Endothelial cell of umbilical vein (primary cell): ENCODE results near the gene TSPAN4. TPM values are rescaled to one million over a fixed set of nuclear protein-coding genes. Genes with fewer than 3 reads are reported as not detected.

Source experiments
- BruUV-seq: library from RNA; stranded (reverse); fragments of 400-500 nt; replicated peaks from 2 replicates; lab custom pipeline; 2021; lab: Mats Ljungman, UMichigan
- CTCF ChIA-PET: fragments of 300-600, 350-600 bp; sonication (Branson Sonifier 250); formaldehyde crosslinking; loops from one replicate; lab custom pipeline; 2021; ENCODE audit warnings: antibody characterized with exemption, inconsistent platforms; lab: Charles Lee
- POLR2A ChIA-PET: fragments of 300-600, 350-600 bp; sonication (Branson Sonifier 250); formaldehyde crosslinking; loops from one replicate; lab custom pipeline; 2021; ENCODE audit warnings: antibody characterized with exemption, inconsistent platforms; lab: Charles Lee
- DNase-seq: peaks from one replicate; pipeline ENCODE4 v3.0.0-alpha.2; 2011; ENCODE audit warnings: low read depth, low spot score
- FAIRE-seq: peaks from 2 replicates; lab custom pipeline; 2011; peaks lifted over from hg19 to GRCh38; lab: Jason Lieb, UNC
- H2AFZ ChIP-seq: 2 replicates; pipeline ENCODE4 v1.6.0; 2012; ENCODE audit warnings: low read depth, low read length, control low read depth, inconsistent platforms
- H3K27ac ChIP-seq: 2 replicates; pipeline ENCODE4 v1.5.1; 2011; ENCODE audit warnings: low read depth, mild to moderate bottlenecking, control low read depth, low read length, moderate library complexity; ENCODE audit not compliant: insufficient read depth
- H3K27me3 ChIP-seq, 2 experiments: 2 replicates each; pipeline versions ENCODE4 v1.6.0 to v1.6.1; 2011; ENCODE audit warnings: low read length in 2 of 2, mixed read lengths in 1 of 2; ENCODE audit not compliant: control insufficient read depth in 2 of 2, insufficient read depth in 2 of 2
- H3K36me3 ChIP-seq, 2 experiments: 2 replicates in 1 of 2; 3 replicates in 1 of 2; pipeline ENCODE4 v1.5.1; 2011; ENCODE audit warnings: low read length in 2 of 2, mild to moderate bottlenecking in 1 of 2, moderate library complexity in 1 of 2; ENCODE audit not compliant: control insufficient read depth in 2 of 2, insufficient read depth in 2 of 2; ENCODE audit errors: extremely low read depth in 1 of 2
- H3K4me1 ChIP-seq: 3 replicates; pipeline ENCODE4 v1.5.1; 2011; ENCODE audit warnings: mild to moderate bottlenecking, low read length; ENCODE audit not compliant: control insufficient read depth, insufficient read depth; ENCODE audit errors: extremely low read depth
- H3K4me2 ChIP-seq: 2 replicates; pipeline ENCODE4 v1.6.1; 2011; ENCODE audit warnings: low read length, control low read depth, mixed read lengths; ENCODE audit not compliant: insufficient read depth
- H3K4me3 ChIP-seq, 3 experiments: fragments of 200-600 bp in 1 of 3; sonication (generic), shearing (Covaris generic) in 1 of 3; replicated peaks in 1 of 3; 2 replicates each; pipeline ENCODE4 v1.5.1; 2011 to 2016; ENCODE audit warnings: control low read depth in 3 of 3, low read length in 3 of 3, mild to moderate bottlenecking in 2 of 3, inconsistent platforms in 1 of 3, low read depth in 1 of 3, moderate library complexity in 1 of 3; ENCODE audit not compliant: insufficient read depth in 1 of 3
- H3K79me2 ChIP-seq: 2 replicates; pipeline ENCODE4 v1.6.0; 2012; ENCODE audit warnings: low read length, inconsistent platforms; ENCODE audit not compliant: control insufficient read depth, insufficient read depth
- H3K9ac ChIP-seq: replicated peaks from 2 replicates; pipeline ENCODE3; 2011; ENCODE audit warnings: low read length, control low read depth; ENCODE audit not compliant: insufficient read depth; ENCODE audit errors: extremely low read depth
- H3K9me1 ChIP-seq: replicated peaks from 3 replicates; pipeline ENCODE4 v1.6.0; 2011; ENCODE audit warnings: mild to moderate bottlenecking, low read length; ENCODE audit not compliant: control insufficient read depth, insufficient read depth; ENCODE audit errors: extremely low read depth
- H3K9me3 ChIP-seq: replicated peaks from 2 replicates; pipeline ENCODE4 v1.5.1; 2012; ENCODE audit warnings: low read length, inconsistent platforms; ENCODE audit not compliant: control insufficient read depth, insufficient read depth
- H4K20me1 ChIP-seq: replicated peaks from 2 replicates; pipeline ENCODE3; 2011; ENCODE audit warnings: mild to moderate bottlenecking, low read length; ENCODE audit not compliant: control insufficient read depth, insufficient read depth; ENCODE audit errors: extremely low read depth
- CTCF ChIP-seq, 2 donors: IDR thresholded peaks; 1 replicate in 1 of 2; 2 replicates in 1 of 2; pipeline ENCODE4 v1.5.1; 2011; ENCODE audit warnings: low read length in 2 of 2, mild to moderate bottlenecking in 2 of 2, moderate library complexity in 2 of 2, control low read depth in 1 of 2, inconsistent platforms in 1 of 2, low read depth in 1 of 2; ENCODE audit not compliant: insufficient read depth in 1 of 2; ENCODE audit errors: extremely low read depth in 1 of 2
- FOS ChIP-seq: IDR thresholded peaks from 2 replicates; pipeline ENCODE4 v1.6.1; 2011; ENCODE audit warnings: mild to moderate bottlenecking, low read length, moderate library complexity, borderline replicate concordance; ENCODE audit not compliant: insufficient read depth
- GATA2 ChIP-seq: IDR thresholded peaks from 2 replicates; pipeline ENCODE4 v1.7.0; 2011; ENCODE audit warnings: low read depth, mild to moderate bottlenecking, moderate library complexity, mixed read lengths, low read length; ENCODE audit not compliant: insufficient read length, insufficient read depth
- JUN ChIP-seq: IDR thresholded peaks from 2 replicates; pipeline ENCODE4 v1.6.1; 2011; ENCODE audit warnings: borderline replicate concordance, low read depth; ENCODE audit not compliant: insufficient read length, insufficient read depth
- POLR2A ChIP-seq: IDR thresholded peaks from 2 replicates; pipeline ENCODE4 v1.6.1; 2012; ENCODE audit warnings: low read depth, mild to moderate bottlenecking, control low read depth, low read length
- POLR2AphosphoS5 ChIP-seq: IDR thresholded peaks from 2 replicates; pipeline ENCODE4 v1.6.1; 2012; ENCODE audit warnings: low read depth, mild to moderate bottlenecking, control low read depth, low read length, moderate library complexity; ENCODE audit not compliant: insufficient read depth
- dilution Hi-C: fragments of 300-500 bp; cut with MboI; formaldehyde crosslinking; loops from one replicate; pipeline ENCODE4 v1.15.0; 2019; ENCODE audit warnings: low sequenced_read_pairs; ENCODE audit not compliant: extremely low pct_ligation_motif_present
- intact Hi-C: fragments of 100-400 bp; cut with micrococcal nuclease; formaldehyde crosslinking; loops from one replicate; pipeline ENCODE4 v1.10.0; 2022
- polyA plus RNA-seq, 4 experiments: library from polyadenylated mRNA; depleted of rRNA in 3 of 4; stranded (reverse) in 3 of 4; unstranded in 1 of 4; fragments of >200 nt; gene quantifications; 2 replicates each; pipeline versions ENCODE4 v1.2.1 to v1.2.3, GENCODE V29; 2011 to 2012; ENCODE audit warnings: missing spikeins in 1 of 4
- total RNA-seq: library from RNA; stranded (reverse); gene quantifications from 2 replicates; pipeline ENCODE4 v1.2.3, GENCODE V29; 2021

The TSPAN4 gene
- total and polyA plus RNA-seq, 2 donors (not counting 3 experiments of a cell fraction or from before 2014, with no cell fraction given), result 114 to 199 TPM

- CTCF ChIA-PET, result interaction anchor here (1.5 kb wide), 1 partner anchor 9 kb away, joined by 8 read pairs; no protein-coding TSS in a partner anchor
Observed at GRCh38 chr11:839280-839623, 3.4 kb upstream of the TSPAN4 start.

GRCh38 chr11:839875-840617 is 2.6 kb upstream of the TSPAN4 start:
- Histone ChIP-seq H3K36me3 (peaks cover 25 to 43% of the 10 kb centered on the region in 2 experiments), H3K9ac (no peak overlapping the region), H3K4me1 (peaks cover 25% of the 10 kb centered on the region), H2AFZ (no peak overlapping the region), H3K79me2 (peaks cover 59% of the 10 kb centered on the region), H3K4me3 (no peak overlapping the region), H3K4me2 (peak overlapping the region; percentile 18), H3K9me3 (no peaks in the 10 kb centered on the region), H3K27ac (no peak overlapping the region), H4K20me1 (no peaks in the 10 kb centered on the region), H3K27me3 (no peaks in the 10 kb centered on the region), H3K9me1 (no peaks in the 10 kb centered on the region)
- DNase-seq (no peak), FAIRE-seq (peak; percentile 15)
- BruUV-seq, result no TSS peak
- intact Hi-C loops, result no loop called here
- ChIA-PET CTCF (interaction anchor here (1.0 to 1.5 kb wide), 4 partner anchors 9 to 211 kb away, joined by 3 to 8 read pairs (median 4); no protein-coding TSS in a partner anchor), POLR2A (interaction anchor here (2.1 to 4.1 kb wide), 2 partner anchors 10 to 20 kb away, joined by 14 to 28 read pairs; partner anchors contain the start of gene PNPLA2)
- dilution Hi-C loops, result no loop called here
- TF ChIP-seq CTCF (IDR thresholded peaks at IDR 0.05; ENCODE audit: extremely low read depth in 1 of 2, insufficient read depth in 1 of 2, low read depth in 1 of 2, low read length in 2 of 2) (peak; percentile 45 to 46), JUN (no peak)

More at GRCh38 chr11:839280-839623, 3.4 kb upstream of the TSPAN4 start:
- Histone ChIP-seq H3K4me3 (no peak overlapping the region), H3K36me3 (peaks cover 25 to 43% of the 10 kb centered on the region in 2 experiments), H3K9me1 (no peaks in the 10 kb centered on the region), H3K27me3 (no peaks in the 10 kb centered on the region), H3K9me3 (no peaks in the 10 kb centered on the region), H3K4me2 (no peak overlapping the region), H2AFZ (no peak overlapping the region), H3K27ac (no peak overlapping the region), H3K79me2 (peaks cover 59% of the 10 kb centered on the region), H3K4me1 (peaks cover 26% of the 10 kb centered on the region), H3K9ac (no peak overlapping the region), H4K20me1 (no peaks in the 10 kb centered on the region)
- POLR2A ChIA-PET, result no interaction called here
- TF ChIP-seq POLR2A, result peak; percentile 82
- TF ChIP-seq POLR2AphosphoS5, result peak; percentile 71
- TF ChIP-seq GATA2, result no peak
- TF ChIP-seq FOS, result no peak
- intact Hi-C loops (no loop called here), dilution Hi-C loops (no loop called here)
- FAIRE-seq, result no peak
- DNase-seq, result no peak
- no TSS peak for BruUV-seq
